Colonic mucosa (tissue), 4 donors: Measurements from ENCODE around the gene TEX54. TPM values are rescaled to one million over a fixed set of nuclear protein-coding genes. Genes with fewer than 3 reads are reported as not detected.
"Not testable (repeated sequence)": the region's sequence is repeated elsewhere in the genome, so short reads cannot be mapped to it uniquely, and the experiment has no call there.

ENCODE experiments used
- DNase-seq: peaks from one replicate; pipeline ENCODE4 v3.0.0-alpha.2; 2020
- H3K27ac ChIP-seq: fragments of 200-600 bp; one replicate; pipeline ENCODE4 v1.8.0; 2021
- H3K27me3 ChIP-seq: fragments of 200-600 bp; one replicate; pipeline ENCODE4 v1.8.0; 2021
- H3K36me3 ChIP-seq: fragments of 200-600 bp; one replicate; pipeline ENCODE4 v1.8.0; 2021
- H3K4me1 ChIP-seq: fragments of 200-600 bp; one replicate; pipeline ENCODE4 v1.8.0; 2021; ENCODE audit warnings: mild to moderate bottlenecking
- H3K4me3 ChIP-seq: fragments of 200-600 bp; one replicate; pipeline ENCODE4 v1.8.0; 2021
- H3K9ac ChIP-seq, 2 donors: one replicate each; pipeline ENCODE4 v1.7.0; 2013; ENCODE audit warnings: control low read depth in 2 of 2, low read depth in 2 of 2, low read length in 2 of 2
- H3K9me3 ChIP-seq: fragments of 200-600 bp; one replicate; pipeline ENCODE4 v1.8.0; 2021
- CTCF ChIP-seq: fragments of 200-600 bp; IDR thresholded peaks from one replicate; pipeline ENCODE4 v1.8.0; 2022; ENCODE audit warnings: antibody characterized with exemption, mild to moderate bottlenecking
- intact Hi-C: fragments of 100-400 bp; cut with DNase I; formaldehyde crosslinking; loops from one replicate; pipeline ENCODE4 v1.14.1; 2022
- total RNA-seq, 2 donors: library from RNA; stranded (reverse); fragmentation: NEBNext Ultra II Directional in 1 of 2; extraction: Animal tissue kit (Norgen Biotek cat#: 25700) in 1 of 2; gene quantifications; one replicate each; pipeline ENCODE4 v1.2.1, GENCODE V29; 2021
- donor health status: healthy.
- donor health status: DM: no; HTN: no; CAD: no.
- donor health status: DM: no; HTN: no; CAD: no.

TEX54 gene
- total RNA-seq, 2 donors from 2014 or later = not detected

DNA sequence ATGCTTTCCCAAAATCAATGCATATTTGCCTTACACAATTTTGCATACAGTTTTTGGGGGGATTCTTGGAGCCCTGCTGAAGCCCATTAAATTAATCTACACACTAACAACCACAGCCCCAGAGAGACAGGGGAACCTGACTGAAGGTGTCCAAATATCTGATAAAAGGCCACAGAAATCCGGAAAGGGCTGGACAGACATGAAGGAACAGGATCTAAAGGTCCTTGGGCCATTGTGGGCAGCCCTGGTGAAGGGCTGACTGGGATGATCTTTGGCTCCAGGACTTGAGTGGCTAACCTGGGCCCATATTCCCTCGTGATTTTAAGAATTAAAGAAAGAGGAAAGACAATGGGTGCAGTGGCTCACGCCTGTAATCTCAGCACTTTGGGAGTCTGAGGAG is 13.5 kb upstream of the TEX54 start:
- Histone ChIP-seq H3K27ac (no peak overlapping the region), H3K4me3 (no peak overlapping the region), H3K9me3 (no peaks in the 10 kb centered on the region), H3K36me3 (no peaks in the 10 kb centered on the region), H3K4me1 (no peaks in the 10 kb centered on the region), H3K9ac (no peak overlapping the region), H3K27me3 (no peaks in the 10 kb centered on the region)
- no peak for TF ChIP-seq CTCF
- DNase-seq = no peak
- intact Hi-C loops = no loop called here

GRCh38 chr11:62844154-62844553 is 11.5 kb upstream of the TEX54 start:
- Histone ChIP-seq H3K27ac (no peak overlapping the region), H3K36me3 (no peaks in the 10 kb centered on the region), H3K4me3 (no peak overlapping the region), H3K4me1 (no peaks in the 10 kb centered on the region), H3K27me3 (no peaks in the 10 kb centered on the region), H3K9ac (no peak overlapping the region), H3K9me3 (no peaks in the 10 kb centered on the region)
- no peak for TF ChIP-seq CTCF
- no peak for DNase-seq
- intact Hi-C loops = no loop called here

GRCh38 chr11:62843466-62843865 is 10.8 kb upstream of the TEX54 start:
- peaks cover 2% of the 10 kb centered on the region for H3K4me1 ChIP-seq
- intact Hi-C loops = no loop called here
- no peak overlapping the region for H3K27ac ChIP-seq
- no peak overlapping the region for H3K4me3 ChIP-seq
- H3K9me3 ChIP-seq = no peaks in the 10 kb centered on the region
- no peak overlapping the region for H3K9ac ChIP-seq
- no peak for DNase-seq
- H3K27me3 ChIP-seq = no peaks in the 10 kb centered on the region
- no peak for TF ChIP-seq CTCF
- H3K36me3 ChIP-seq = no peaks in the 10 kb centered on the region

- DNase-seq = peak; percentile 32
- H3K27me3 ChIP-seq, H3K9me3 ChIP-seq, H3K4me3 ChIP-seq, H3K4me1 ChIP-seq, intact Hi-C loops, H3K36me3 ChIP-seq: not testable (repeated sequence)
- Histone ChIP-seq H3K9ac (peak overlapping the region in 1 of 2 donors; percentile 91), H3K27ac (peak overlapping the region; percentile 97)
Measured at GRCh38 chr11:62842891-62843290, 10.2 kb upstream of the TEX54 start.

DNA sequence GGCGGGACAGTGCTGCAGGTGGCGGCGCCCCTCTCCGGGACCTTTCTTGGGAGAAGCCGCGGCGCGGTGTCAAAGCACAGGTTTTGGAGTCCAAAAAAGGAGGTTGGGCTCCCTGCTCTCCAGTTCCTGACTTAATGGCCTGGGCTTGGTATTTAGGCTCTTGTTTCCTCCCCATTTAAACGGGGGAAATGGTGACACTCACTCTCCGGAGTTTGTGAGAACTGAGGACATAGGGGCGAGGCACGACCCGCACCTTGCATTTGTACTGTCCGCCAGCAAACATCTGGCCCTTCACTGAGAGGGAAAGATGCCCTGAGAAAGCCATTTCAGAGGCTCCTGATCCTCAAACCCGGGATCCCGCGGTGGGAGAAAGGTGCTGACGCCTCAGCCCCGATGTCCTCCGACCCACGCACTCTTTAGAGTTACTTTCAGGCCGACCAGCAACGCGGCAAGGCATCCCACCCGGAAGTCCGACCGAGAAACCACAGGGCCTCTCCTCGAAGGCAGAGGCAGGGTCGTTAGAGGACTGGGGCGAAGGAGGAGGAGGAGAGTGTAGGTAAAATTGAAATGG is 9.6 kb upstream of the TEX54 start:
- Histone ChIP-seq H3K4me1 (peaks cover 3% of the 10 kb centered on the region), H3K4me3 (peak overlapping the region; percentile 21), H3K27ac (peak overlapping the region; percentile 97), H3K9ac (peak overlapping the region; percentile 77 to 91), H3K27me3 (no peaks in the 10 kb centered on the region), H3K9me3 (no peaks in the 10 kb centered on the region), H3K36me3 (no peaks in the 10 kb centered on the region)
- TF ChIP-seq CTCF = no peak
- peak; percentile 51 for DNase-seq
- intact Hi-C loops = no loop called here

DNA sequence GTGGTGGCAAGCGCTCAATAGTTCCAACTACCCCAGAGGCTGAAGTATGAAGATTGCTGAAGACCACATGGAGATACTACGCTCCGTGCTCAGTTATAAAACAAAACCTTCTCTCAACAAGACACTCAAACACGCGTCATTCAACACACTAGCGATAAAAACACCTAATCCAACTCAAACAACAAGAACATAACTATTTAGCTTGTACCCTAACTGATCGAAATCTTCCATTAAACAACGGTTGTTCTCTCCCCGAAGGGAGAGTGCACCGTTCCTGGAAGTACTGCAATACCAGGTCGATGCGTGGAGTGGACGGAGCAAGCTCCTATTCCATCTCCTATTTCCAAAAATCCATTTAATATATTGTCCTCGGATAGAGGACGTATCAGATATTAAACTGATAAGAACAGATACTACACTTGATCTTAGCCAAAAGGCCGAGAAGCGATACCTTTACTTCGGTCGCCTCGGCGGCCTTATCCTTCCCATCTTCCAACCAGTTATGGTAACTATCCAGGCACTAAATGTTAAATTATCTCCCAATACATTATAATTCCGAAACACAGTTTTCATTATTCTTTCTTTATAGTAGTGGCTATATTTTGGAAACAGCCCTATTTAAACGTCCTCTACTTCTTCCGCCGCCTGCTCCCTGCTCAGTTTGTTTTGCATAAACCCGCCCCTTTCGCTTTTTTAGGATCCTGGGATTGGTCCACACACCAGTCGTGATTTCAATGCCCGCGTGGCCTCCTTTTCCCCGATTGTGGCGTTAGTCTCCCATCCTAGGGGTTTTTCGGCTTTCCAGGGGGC is 8.9 kb upstream of the TEX54 start:
- no peaks in the 10 kb centered on the region for H3K27me3 ChIP-seq
- DNase-seq = peak; percentile 94
- intact Hi-C loops = no loop called here
- peak overlapping the region; percentile 89 for H3K4me3 ChIP-seq
- no peaks in the 10 kb centered on the region for H3K36me3 ChIP-seq
- H3K9me3 ChIP-seq = no peaks in the 10 kb centered on the region
- no peak for TF ChIP-seq CTCF
- H3K27ac ChIP-seq = peak overlapping the region; percentile 97
- H3K9ac ChIP-seq = peak overlapping the region; percentile 77 to 91
- peaks cover 3% of the 10 kb centered on the region for H3K4me1 ChIP-seq

GRCh38 chr11:62840721-62841360 is 8.2 kb upstream of the TEX54 start:
- H3K27me3 ChIP-seq, H3K4me1 ChIP-seq, H3K9me3 ChIP-seq, intact Hi-C loops, H3K36me3 ChIP-seq: not testable (repeated sequence)
- peak overlapping the region; percentile 97 for H3K27ac ChIP-seq
- H3K9ac ChIP-seq = peak overlapping the region; percentile 60 to 95
- peak; percentile 77 for DNase-seq
- H3K4me3 ChIP-seq = peak overlapping the region; percentile 89
